HL-60 (cell line): ENCODE data around the gene OSBPL5.

Source experiments
- DNase-seq, 2 experiments: peaks; one replicate each; pipeline ENCODE4 v3.0.0-alpha.2; 2010 to 2020; ENCODE audit warnings: low read depth in 1 of 2, low spot score in 1 of 2
- H3K27ac ChIP-seq: fragments of 250-450 bp; sonication (Bioruptor Pico); replicated peaks from 2 replicates; pipeline ENCODE4 v1.5.1; 2020; ENCODE audit warnings: mild to moderate bottlenecking, moderate library complexity
- H3K27me3 ChIP-seq: fragments of 250-450 bp; sonication (Bioruptor Pico); 2 replicates; pipeline ENCODE4 v1.5.1; 2021; ENCODE audit warnings: mild to moderate bottlenecking, moderate library complexity; ENCODE audit not compliant: insufficient read depth, poor library complexity, severe bottlenecking
- H3K4me3 ChIP-seq: replicated peaks from 2 replicates; pipeline ENCODE4 v1.5.1; 2011; ENCODE audit warnings: mild to moderate bottlenecking, control low read depth, low read length; ENCODE audit not compliant: insufficient read depth
- CTCF ChIP-seq: IDR thresholded peaks from one replicate; pipeline ENCODE4 v1.5.1; 2011; ENCODE audit warnings: low read length, control low read depth, inconsistent platforms; ENCODE audit not compliant: insufficient read depth
- GABPA ChIP-seq: IDR thresholded peaks from 2 replicates; pipeline ENCODE4 v1.6.1; 2012; ENCODE audit warnings: low read depth
- POLR2AphosphoS5 ChIP-seq: IDR thresholded peaks from 2 replicates; pipeline ENCODE4 v1.6.1; 2012; ENCODE audit warnings: low read depth
- REST ChIP-seq: IDR thresholded peaks from 2 replicates; pipeline ENCODE4 v1.6.1; 2012; ENCODE audit warnings: low read depth; ENCODE audit not compliant: insufficient replicate concordance
- SPI1 ChIP-seq: IDR thresholded peaks from 2 replicates; pipeline ENCODE4 v1.6.1; 2012; ENCODE audit warnings: low read depth, mild to moderate bottlenecking, borderline replicate concordance

OSBPL5 gene

GRCh38 chr11:3101921-3102640 is 63.0 kb downstream of the OSBPL5 start:
- Histone ChIP-seq H3K27ac (no peak overlapping the region), H3K4me3 (no peak overlapping the region), H3K27me3 (no peaks in the 10 kb centered on the region)
- no peak for TF ChIP-seq REST
- no peak for TF ChIP-seq SPI1
- no peak for TF ChIP-seq CTCF
- no peak; the same call in 1 of the 2 replicates for TF ChIP-seq POLR2AphosphoS5
- TF ChIP-seq GABPA: no peak
- DNase-seq: no peak

- H3K27me3 ChIP-seq: no peaks in the 10 kb centered on the region
- TF ChIP-seq POLR2AphosphoS5 (no peak), REST (no peak), CTCF (no peak), SPI1 (no peak), GABPA (no peak)
- no peak for DNase-seq
- no peak overlapping the region for H3K4me3 ChIP-seq
- no peak overlapping the region for H3K27ac ChIP-seq
Observed at GRCh38 chr11:3099178-3099577, 65.9 kb downstream of the OSBPL5 start.

- no peaks in the 10 kb centered on the region for H3K27me3 ChIP-seq
- no peak for TF ChIP-seq REST
- no peak for TF ChIP-seq GABPA
- no peak for TF ChIP-seq CTCF
- no peak for TF ChIP-seq POLR2AphosphoS5
- TF ChIP-seq SPI1: no peak
- no peak for DNase-seq
- H3K27ac ChIP-seq: no peak overlapping the region
- H3K4me3 ChIP-seq: no peak overlapping the region
Observed at GRCh38 chr11:3096909-3097530, 68.1 kb downstream of the OSBPL5 start.
